GM21576 (cell line): ENCODE measurements around the gene PDIA6.
"Not testable (repeated sequence)": the region's sequence is repeated elsewhere in the genome, so short reads cannot be mapped to it uniquely, and the experiment has no call there.

Experiments used
- ATAC-seq: cut with Tn5 transposase; IDR thresholded peaks from one replicate; pipeline ENCODE4 v1.9.1; 2021; ENCODE audit warnings: mild to moderate bottlenecking, moderate library complexity; ENCODE audit not compliant: unreplicated experiment

PDIA6 gene

GRCh38 chr2:10783421-10783820, 29.2 kb downstream of the PDIA6 start:
- no peak for ATAC-seq

- no peak for ATAC-seq
These were observed 30.8 kb downstream of the PDIA6 start for GRCh38 chr2:10781746-10782145.

GRCh38 chr2:10780821-10781220, 31.8 kb downstream of the PDIA6 start:
- not testable (repeated sequence) for ATAC-seq

GRCh38 chr2:10780491-10780820, 32.1 kb downstream of the PDIA6 start:
- no peak for ATAC-seq

GRCh38 chr2:10779776-10780490, 32.7 kb downstream of the PDIA6 start:
- ATAC-seq, result no peak

GRCh38 chr2:10778724-10779115, 33.9 kb downstream of the PDIA6 start:
- ATAC-seq, result no peak

- ATAC-seq, result no peak
These were observed 34.5 kb downstream of the PDIA6 start for GRCh38 chr2:10777842-10778723.

GRCh38 chr2:10777111-10777841, 35.3 kb downstream of the PDIA6 start:
- ATAC-seq, result no peak

GRCh38 chr2:10776231-10776977, 36.2 kb downstream of the PDIA6 start:
- no peak for ATAC-seq

- no peak for ATAC-seq
These were observed 36.8 kb downstream of the PDIA6 start for GRCh38 chr2:10775831-10776230.

GRCh38 chr2:10775021-10775780, 37.4 kb downstream of the PDIA6 start:
- no peak for ATAC-seq

GRCh38 chr2:10774394-10774793, 38.2 kb downstream of the PDIA6 start:
- ATAC-seq, result no peak

- ATAC-seq, result no peak
These were observed 38.7 kb downstream of the PDIA6 start for GRCh38 chr2:10773821-10774341.

GRCh38 chr2:10772868-10773215, 39.7 kb downstream of the PDIA6 start:
- no peak for ATAC-seq

- ATAC-seq, result no peak
These were observed 40.3 kb downstream of the PDIA6 start for GRCh38 chr2:10772201-10772867.

GRCh38 chr2:10771786-10772185, 40.8 kb downstream of the PDIA6 start:
- ATAC-seq, result no peak

- no peak for ATAC-seq
These were observed 41.4 kb downstream of the PDIA6 start for GRCh38 chr2:10770956-10771750.

GRCh38 chr2:10768063-10768507, 44.5 kb downstream of the PDIA6 start:
- no peak for ATAC-seq

- ATAC-seq, result no peak
These were observed 46.7 kb downstream of the PDIA6 start for GRCh38 chr2:10765914-10766313.
